Mesenchymal stem cell (in vitro differentiated cells and primary cell): Measurements from ENCODE around the gene LSM10.

Experiments
- DNase-seq: peaks from one replicate; pipeline ENCODE4 v3.0.0-alpha.2; 2013
- H2AFZ ChIP-seq: one replicate; pipeline ENCODE4 v1.6.1; 2013; ENCODE audit warnings: low read depth, mild to moderate bottlenecking, control low read depth, inconsistent platforms, low read length, moderate library complexity
- H2AK5ac ChIP-seq: 2 replicates; pipeline ENCODE4 v1.6.1; 2013; ENCODE audit warnings: low read length, moderate library complexity, mild to moderate bottlenecking, inconsistent platforms; ENCODE audit not compliant: severe bottlenecking
- H2BK120ac ChIP-seq: one replicate; pipeline ENCODE4 v1.6.1; 2013; ENCODE audit warnings: low read depth, mild to moderate bottlenecking, inconsistent platforms, low read length, moderate library complexity
- H2BK12ac ChIP-seq, 2 experiments: one replicate each; pipeline ENCODE4 v1.6.1; 2013; ENCODE audit warnings: inconsistent platforms in 2 of 2, low read length in 2 of 2, mild to moderate bottlenecking in 2 of 2, moderate library complexity in 2 of 2, control low read depth in 1 of 2
- H2BK15ac ChIP-seq: one replicate; pipeline ENCODE4 v1.6.1; 2013; ENCODE audit warnings: mild to moderate bottlenecking, low read depth, inconsistent platforms; ENCODE audit not compliant: poor library complexity, severe bottlenecking
- H2BK5ac ChIP-seq: 2 replicates; pipeline ENCODE4 v1.6.1; 2013; ENCODE audit warnings: low read depth, mild to moderate bottlenecking, low read length, control low read depth, inconsistent platforms; ENCODE audit not compliant: poor library complexity, severe bottlenecking
- H3K14ac ChIP-seq, 2 experiments: one replicate each; pipeline ENCODE4 v1.6.1; 2013; ENCODE audit warnings: inconsistent platforms in 2 of 2, low read length in 2 of 2, control low read depth in 1 of 2, mild to moderate bottlenecking in 1 of 2, moderate library complexity in 1 of 2
- H3K18ac ChIP-seq, 2 experiments: one replicate each; pipeline ENCODE4 v1.6.1; 2013; ENCODE audit warnings: inconsistent platforms in 2 of 2, low read length in 2 of 2, control low read depth in 1 of 2, low read depth in 1 of 2, mild to moderate bottlenecking in 1 of 2
- H3K23ac ChIP-seq, 2 experiments: one replicate each; pipeline ENCODE4 v1.6.1; 2013; ENCODE audit warnings: inconsistent platforms in 2 of 2, low read length in 2 of 2, mild to moderate bottlenecking in 2 of 2, moderate library complexity in 2 of 2, control low read depth in 1 of 2
- H3K27ac ChIP-seq: 2 replicates; pipeline ENCODE4 v1.5.1; 2013; ENCODE audit warnings: mild to moderate bottlenecking, moderate library complexity, low read length, control low read depth, inconsistent platforms; ENCODE audit not compliant: poor library complexity, severe bottlenecking
- H3K27me3 ChIP-seq, 2 experiments: 2 replicates each; pipeline versions ENCODE4 v1.6.1 to v1.7.0; 2013; ENCODE audit warnings: low read length in 2 of 2, mild to moderate bottlenecking in 2 of 2, moderate library complexity in 2 of 2, control low read depth in 1 of 2, inconsistent platforms in 1 of 2; ENCODE audit not compliant: control insufficient read depth in 1 of 2, insufficient read depth in 1 of 2
- H3K36me3 ChIP-seq, 2 experiments: 2 replicates each; pipeline versions ENCODE4 v1.6.1 to v1.7.0; 2013; ENCODE audit warnings: low read length in 2 of 2, control low read depth in 1 of 2, inconsistent platforms in 1 of 2, low read depth in 1 of 2, mild to moderate bottlenecking in 1 of 2; ENCODE audit not compliant: insufficient read depth in 2 of 2, control insufficient read depth in 1 of 2
- H3K4ac ChIP-seq, 2 experiments: one replicate each; pipeline ENCODE4 v1.6.1; 2013; ENCODE audit warnings: inconsistent platforms in 2 of 2, low read length in 2 of 2, mild to moderate bottlenecking in 2 of 2, moderate library complexity in 2 of 2, control low read depth in 1 of 2, low read depth in 1 of 2
- H3K4me1 ChIP-seq: 2 replicates; pipeline ENCODE4 v1.6.1; 2013; ENCODE audit warnings: low read depth, low read length, control low read depth; ENCODE audit not compliant: control insufficient read depth, insufficient read depth
- H3K4me2 ChIP-seq: 2 replicates; pipeline ENCODE4 v1.6.1; 2013; ENCODE audit warnings: low read length, mild to moderate bottlenecking, inconsistent platforms; ENCODE audit not compliant: poor library complexity, severe bottlenecking
- H3K4me3 ChIP-seq, 2 experiments: 2 replicates each; pipeline versions ENCODE4 v1.5.1 to v1.7.0; 2013; ENCODE audit warnings: low read length in 2 of 2, mild to moderate bottlenecking in 2 of 2, control low read depth in 1 of 2, low read depth in 1 of 2; ENCODE audit not compliant: insufficient read depth in 1 of 2
- H3K79me1 ChIP-seq: replicated peaks from 2 replicates; pipeline ENCODE4 v1.6.1; 2013; ENCODE audit warnings: mild to moderate bottlenecking, control low read depth, low read length, inconsistent platforms; ENCODE audit not compliant: poor library complexity, severe bottlenecking
- H3K9ac ChIP-seq: 2 replicates; pipeline ENCODE4 v1.7.0; 2013; ENCODE audit warnings: mild to moderate bottlenecking, low read length, moderate library complexity
- H3K9me3 ChIP-seq: 2 replicates; pipeline ENCODE4 v1.7.0; 2013; ENCODE audit warnings: mild to moderate bottlenecking, low read length; ENCODE audit not compliant: control insufficient read depth
- H4K8ac ChIP-seq: one replicate; pipeline ENCODE4 v1.6.1; 2013; ENCODE audit warnings: inconsistent platforms, mild to moderate bottlenecking, low read length, moderate library complexity
- H4K91ac ChIP-seq: one replicate; pipeline ENCODE4 v1.6.1; 2013; ENCODE audit warnings: mild to moderate bottlenecking, low read length, inconsistent platforms
- WGBS: methylation state at CpG from one replicate; pipeline ENCODE4 v1.1.7; 2013; ENCODE audit warnings: mixed read lengths; 5-methylcytosine and 5-hydroxymethylcytosine counted together

LSM10 gene

DNA sequence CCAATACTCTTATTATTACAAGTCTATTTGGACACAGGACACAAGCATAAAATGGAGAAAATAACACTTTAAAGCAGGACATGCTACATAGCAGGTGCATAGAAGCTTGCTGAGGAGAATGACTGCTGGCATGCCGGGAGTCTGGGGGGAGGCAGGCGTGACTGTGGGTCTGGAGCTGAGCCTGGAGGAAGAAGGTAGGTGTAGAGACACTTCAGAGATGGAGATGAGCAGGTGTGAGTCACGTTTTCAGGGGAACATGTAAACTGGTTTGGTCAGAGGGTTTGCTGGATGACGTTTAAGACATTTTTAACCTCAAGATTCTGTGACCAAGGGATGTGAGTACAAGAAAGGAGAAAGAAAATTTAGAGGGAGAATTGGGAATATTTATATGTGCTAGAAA, 28.1 kb upstream of the LSM10 start:
- no peak overlapping the region for H2AFZ ChIP-seq
- peaks cover 13 to 39% of the 10 kb centered on the region in 2 experiments for H3K36me3 ChIP-seq
- H3K9ac ChIP-seq: no peak overlapping the region
- H3K14ac ChIP-seq: no peak overlapping the region
- DNase-seq: no peak
- no peak overlapping the region for H4K91ac ChIP-seq
- H3K9me3 ChIP-seq: no peaks in the 10 kb centered on the region
- H2AK5ac ChIP-seq: no peak overlapping the region
- peaks cover 3% of the 10 kb centered on the region for H3K79me1 ChIP-seq
- H3K4me2 ChIP-seq: no peak overlapping the region
- H2BK5ac ChIP-seq: no peak overlapping the region
- H3K18ac ChIP-seq: no peak overlapping the region
- H3K27me3 ChIP-seq: no peaks in the 10 kb centered on the region
- no peak overlapping the region for H2BK120ac ChIP-seq
- no peak overlapping the region for H3K23ac ChIP-seq
- H3K27ac ChIP-seq: no peak overlapping the region
- no peak overlapping the region for H3K4me3 ChIP-seq
- no peaks in the 10 kb centered on the region for H3K4me1 ChIP-seq
- no peak overlapping the region for H3K4ac ChIP-seq
- no peak overlapping the region for H4K8ac ChIP-seq
- H2BK12ac ChIP-seq: no peak overlapping the region
- no peak overlapping the region for H2BK15ac ChIP-seq
- WGBS: 79% methylated on average over 4 of the region's 4 CpGs

DNA sequence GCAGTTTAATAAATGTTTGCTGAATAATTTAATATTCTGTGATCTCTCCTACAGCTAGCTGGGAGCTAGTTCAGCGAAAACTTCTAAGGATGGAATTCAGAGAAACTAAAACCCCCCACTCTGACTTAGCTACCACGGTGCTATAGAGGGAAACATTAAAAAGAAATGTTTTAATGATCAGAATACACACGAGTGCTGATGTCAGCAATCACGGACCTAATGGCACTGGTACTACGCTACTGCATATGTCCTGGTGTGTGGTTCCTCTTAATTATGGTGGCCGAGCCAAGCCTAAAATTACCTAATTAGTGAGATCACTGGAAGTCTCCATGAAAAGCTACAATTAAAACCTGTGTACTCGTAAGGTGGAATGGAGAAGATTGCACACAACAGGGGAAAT, 23.9 kb upstream of the LSM10 start:
- Histone ChIP-seq H3K18ac (no peak overlapping the region), H3K79me1 (peaks cover 3% of the 10 kb centered on the region), H2BK15ac (no peak overlapping the region), H3K14ac (no peak overlapping the region), H2AFZ (no peak overlapping the region), H3K9ac (no peak overlapping the region), H2BK12ac (no peak overlapping the region), H2AK5ac (no peak overlapping the region), H4K8ac (no peak overlapping the region), H2BK5ac (no peak overlapping the region), H4K91ac (no peak overlapping the region), H3K4me1 (peaks cover 2% of the 10 kb centered on the region), H3K27me3 (no peaks in the 10 kb centered on the region), H3K4me3 (no peak overlapping the region), H2BK120ac (no peak overlapping the region), H3K4ac (no peak overlapping the region), H3K4me2 (no peak overlapping the region), H3K27ac (no peak overlapping the region), H3K23ac (no peak overlapping the region), H3K36me3 (peaks cover 16 to 46% of the 10 kb centered on the region in 2 experiments), H3K9me3 (no peaks in the 10 kb centered on the region)
- 94% methylated on average over 6 of the region's 7 CpGs for WGBS
- DNase-seq: no peak

DNA sequence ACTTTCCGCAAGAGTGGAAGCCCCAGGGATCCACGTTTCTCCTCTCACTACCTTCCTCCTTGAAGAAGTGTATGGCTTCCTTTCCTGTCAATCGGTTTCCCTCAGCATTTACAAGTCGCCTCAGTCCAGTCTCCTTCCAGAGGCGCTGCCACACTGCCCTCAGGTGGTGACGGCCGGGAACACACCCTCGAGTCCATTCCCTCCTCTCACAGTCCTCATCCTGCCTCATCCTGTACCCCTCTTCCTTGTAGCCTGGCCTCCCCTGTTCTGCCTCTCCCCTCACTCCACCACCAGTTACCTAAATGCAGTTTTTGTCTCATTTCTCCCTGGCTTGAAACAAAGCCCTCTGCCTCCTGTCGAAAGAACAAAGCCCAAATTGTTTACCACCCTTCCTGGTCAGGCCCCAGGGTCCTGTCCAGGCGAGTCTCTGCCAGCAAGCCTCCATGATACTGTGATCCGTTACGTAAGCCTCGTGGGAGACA, 23.2 kb upstream of the LSM10 start:
- H3K23ac ChIP-seq: no peak overlapping the region
- 27% methylated on average over 13 of the region's 13 CpGs for WGBS
- H3K9me3 ChIP-seq: no peaks in the 10 kb centered on the region
- no peak overlapping the region for H2AFZ ChIP-seq
- no peak overlapping the region for H2BK120ac ChIP-seq
- peaks cover 15 to 49% of the 10 kb centered on the region in 2 experiments for H3K36me3 ChIP-seq
- H3K27ac ChIP-seq: no peak overlapping the region
- H3K14ac ChIP-seq: no peak overlapping the region
- H3K4me3 ChIP-seq: peak overlapping the region in 1 of 2 experiments; percentile 45
- H3K79me1 ChIP-seq: no peaks in the 10 kb centered on the region
- no peak overlapping the region for H2BK15ac ChIP-seq
- peaks cover 2% of the 10 kb centered on the region for H3K4me1 ChIP-seq
- DNase-seq: peak; percentile 86
- no peak overlapping the region for H4K91ac ChIP-seq
- no peak overlapping the region for H3K4me2 ChIP-seq
- peak overlapping the region in 1 of 2 experiments; percentile 69 for H2BK12ac ChIP-seq
- H3K4ac ChIP-seq: no peak overlapping the region
- H3K9ac ChIP-seq: peak overlapping the region; percentile 56
- H2BK5ac ChIP-seq: no peak overlapping the region
- no peak overlapping the region for H4K8ac ChIP-seq
- peak overlapping the region; percentile 51 for H2AK5ac ChIP-seq
- H3K27me3 ChIP-seq: no peaks in the 10 kb centered on the region
- peak overlapping the region in 1 of 2 experiments; percentile 37 for H3K18ac ChIP-seq

DNA sequence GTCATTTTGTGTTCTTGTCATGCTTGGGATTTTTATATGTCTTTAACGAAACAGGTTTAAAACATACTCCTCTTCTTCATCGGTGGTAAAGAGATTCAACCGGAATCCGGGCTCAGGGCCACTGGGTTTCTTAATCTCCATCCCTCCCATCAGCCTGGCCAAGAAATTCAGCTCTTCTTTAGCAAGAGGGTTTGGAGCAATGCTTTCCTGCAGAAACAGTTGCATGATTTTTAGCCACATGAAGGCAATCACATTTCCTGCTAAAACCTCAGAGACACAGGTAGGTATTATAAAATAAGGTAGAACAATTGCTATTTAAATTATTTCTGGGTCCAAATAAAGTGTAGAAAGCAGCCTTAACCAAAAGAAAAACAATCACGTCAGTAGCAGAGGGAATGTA, 22.7 kb upstream of the LSM10 start:
- Histone ChIP-seq H3K4ac (no peak overlapping the region), H3K23ac (no peak overlapping the region), H2BK12ac (no peak overlapping the region), H2AK5ac (no peak overlapping the region), H2BK5ac (no peak overlapping the region), H2BK15ac (no peak overlapping the region), H3K9me3 (no peaks in the 10 kb centered on the region), H4K8ac (no peak overlapping the region), H3K4me2 (no peak overlapping the region), H3K27me3 (no peaks in the 10 kb centered on the region), H2BK120ac (no peak overlapping the region), H2AFZ (no peak overlapping the region), H3K27ac (peak overlapping the region; percentile 33), H3K79me1 (no peaks in the 10 kb centered on the region), H3K4me1 (peaks cover 2% of the 10 kb centered on the region), H4K91ac (no peak overlapping the region), H3K36me3 (peaks cover 15 to 52% of the 10 kb centered on the region in 2 experiments), H3K4me3 (peak overlapping the region in 1 of 2 experiments; percentile 45), H3K18ac (no peak overlapping the region), H3K14ac (no peak overlapping the region), H3K9ac (peak overlapping the region; percentile 56)
- no peak for DNase-seq
- WGBS: 79% methylated on average over 5 of the region's 5 CpGs
